Suppressor macrophage treated with lipopolysaccharide for 1 hour (primary cell): ENCODE measurements around the gene PFAS.
"Not testable (repeated sequence)": the region's sequence is repeated elsewhere in the genome, so short reads cannot be mapped to it uniquely, and the experiment has no call there.

Source experiments
- DNase-seq, 3 donors: peaks; one replicate each; pipeline ENCODE4 v3.0.0-alpha.2; 2020 to 2022

PFAS gene

DNA sequence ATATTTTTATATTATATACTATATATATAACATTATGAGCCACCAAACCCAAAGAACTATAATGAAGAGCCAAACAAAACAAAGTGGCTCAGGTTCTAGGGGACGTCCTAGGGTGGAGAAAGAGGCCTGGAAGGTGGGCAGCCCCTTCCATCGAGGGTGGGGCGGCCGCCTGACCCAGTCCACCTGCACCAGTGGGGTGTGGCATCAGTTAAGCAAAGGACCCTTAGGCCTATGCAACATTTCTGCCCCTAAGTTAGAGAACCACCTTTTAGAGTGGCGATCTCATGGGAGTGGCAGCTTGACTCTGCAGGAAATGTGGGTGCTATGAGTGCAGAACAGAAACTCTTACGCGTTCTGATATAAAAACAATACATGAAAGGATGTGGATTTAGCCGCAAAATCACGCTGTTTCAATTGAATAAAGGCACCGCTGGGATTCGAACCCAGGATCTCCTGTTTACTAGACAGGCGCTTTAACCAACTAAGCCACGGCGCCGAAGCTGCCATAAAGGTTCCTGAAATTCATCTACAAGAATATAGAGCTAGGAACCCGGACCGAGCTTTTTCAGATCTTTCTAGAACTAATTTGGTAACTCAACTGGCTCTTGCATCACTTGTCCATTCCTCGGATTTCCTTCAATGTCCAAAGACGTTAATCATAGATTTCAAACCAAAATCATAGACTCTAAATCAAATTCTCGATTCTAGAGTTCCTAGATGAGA, 23.1 kb upstream of the PFAS start:
- peak; percentile 72 to 82 (median 72) for DNase-seq

DNA sequence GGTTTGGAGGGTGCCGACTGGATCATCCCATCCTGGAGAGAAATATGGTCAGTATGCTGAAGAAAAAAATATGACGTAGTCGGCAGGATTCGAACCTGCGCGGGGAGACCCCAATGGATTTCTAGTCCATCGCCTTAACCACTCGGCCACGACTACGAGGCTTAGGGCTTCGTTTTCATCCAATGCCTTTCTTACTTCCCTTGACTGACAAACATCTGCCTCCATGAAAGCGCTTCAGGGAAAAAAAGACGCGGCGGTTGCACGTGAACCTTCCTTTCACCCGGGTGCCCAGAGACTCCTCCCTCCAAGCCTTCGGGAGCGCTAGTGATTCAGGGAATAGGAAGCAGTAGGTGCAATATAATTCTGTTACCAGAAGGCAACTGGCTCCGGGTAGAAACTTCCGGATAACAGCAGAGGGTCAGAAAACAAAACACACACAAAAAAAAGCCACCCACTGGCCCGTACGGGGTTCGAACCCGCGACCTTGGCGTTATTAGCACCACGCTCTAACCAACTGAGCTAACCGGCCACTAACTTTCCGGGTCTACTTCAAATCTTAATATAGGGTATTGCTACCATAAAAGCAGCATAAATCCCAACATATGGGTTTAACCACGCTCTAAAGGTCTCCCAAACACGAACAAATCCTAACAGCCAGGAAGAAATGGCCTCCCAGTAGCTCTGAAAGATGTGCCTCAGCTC, 22.4 kb upstream of the PFAS start:
- peak; percentile 81 to 91 (median 83) for DNase-seq

DNA sequence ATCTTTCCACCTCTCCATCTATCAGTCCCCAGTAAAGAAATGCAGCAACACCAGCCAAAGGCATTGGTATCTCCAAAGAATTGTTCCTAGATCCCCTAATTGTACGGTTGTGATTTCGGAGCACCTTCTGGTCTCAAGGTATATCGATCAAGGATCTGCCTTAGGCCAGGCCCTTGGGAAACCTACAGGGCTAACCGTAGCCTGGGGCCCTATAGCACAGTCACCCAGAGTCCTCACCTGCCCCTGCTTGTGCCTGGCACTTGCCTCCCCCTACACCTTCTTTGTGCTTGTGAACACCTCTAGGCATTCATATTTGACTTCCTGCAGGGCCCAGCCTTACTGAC, 21.9 kb upstream of the PFAS start:
- DNase-seq = no peak

GRCh38 chr17:8231701-8232100, 17.4 kb upstream of the PFAS start:
- DNase-seq = no peak

DNA sequence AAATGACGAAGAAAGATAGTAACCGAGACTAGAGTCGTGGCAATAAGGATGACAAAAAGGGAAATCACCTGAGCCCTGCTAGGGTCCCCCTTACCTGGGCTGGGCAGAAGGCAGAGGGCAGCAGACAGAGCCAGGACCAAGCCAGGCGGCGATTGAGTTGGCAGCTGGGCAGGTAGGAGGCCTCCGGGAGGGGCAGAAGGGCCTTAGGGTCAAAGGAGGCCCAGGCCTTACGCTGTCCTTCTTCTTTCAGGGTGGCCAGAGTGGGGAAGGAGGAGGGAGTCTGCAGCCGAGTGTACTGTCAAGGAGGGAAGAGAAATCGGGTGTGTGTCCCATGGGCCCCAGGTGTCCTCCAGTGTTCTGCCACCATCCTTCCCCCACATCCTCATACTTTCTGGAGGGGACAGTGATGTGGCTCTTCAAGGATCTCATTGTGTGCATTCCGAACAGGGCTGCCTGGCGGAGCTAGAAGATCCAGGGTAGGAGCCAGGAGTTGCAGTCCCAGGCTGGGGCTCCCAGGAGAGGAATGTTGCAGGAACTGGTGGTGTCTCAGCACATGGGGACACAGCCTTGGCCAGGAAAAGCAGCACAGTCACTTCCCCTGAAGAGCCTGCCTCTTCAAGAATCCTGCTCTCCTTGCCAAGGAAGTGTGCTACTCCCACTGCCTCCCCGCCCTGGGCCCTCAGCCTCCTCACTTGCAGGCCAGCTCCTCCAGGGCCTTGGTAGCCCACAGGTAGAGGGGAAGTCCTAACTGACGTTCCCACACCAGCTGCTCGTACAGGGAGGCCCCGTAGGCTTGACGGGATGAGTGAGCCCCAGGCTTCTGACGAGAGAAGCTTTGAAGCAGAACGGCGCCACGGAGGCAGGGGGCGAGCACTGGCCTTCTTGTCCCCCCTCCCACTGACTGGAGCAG, 14.5 kb upstream of the PFAS start:
- DNase-seq = no peak

DNA sequence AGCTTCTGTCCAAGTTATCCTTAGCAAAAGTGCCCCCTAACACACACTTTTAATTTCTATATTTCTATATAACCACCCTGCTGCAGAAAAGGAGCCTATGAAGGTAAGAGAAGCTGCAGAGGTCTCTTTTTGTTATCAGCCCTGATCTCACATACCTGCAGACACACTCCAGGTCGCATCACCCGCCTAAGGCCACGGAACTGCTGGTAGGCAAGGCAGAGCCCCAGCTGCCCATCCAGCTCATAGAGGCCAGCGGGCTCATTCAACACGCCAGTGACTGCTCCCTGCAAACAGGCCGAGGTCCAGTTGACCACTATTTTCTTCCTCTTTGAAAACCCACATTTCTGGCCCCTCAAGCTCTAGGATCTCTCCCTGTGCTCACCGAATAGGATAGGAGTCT, 13.4 kb upstream of the PFAS start:
- DNase-seq = no peak

GRCh38 chr17:8237175-8237574, 11.9 kb upstream of the PFAS start:
- no peak for DNase-seq

GRCh38 chr17:8237886-8238285, 11.2 kb upstream of the PFAS start:
- no peak for DNase-seq

DNA sequence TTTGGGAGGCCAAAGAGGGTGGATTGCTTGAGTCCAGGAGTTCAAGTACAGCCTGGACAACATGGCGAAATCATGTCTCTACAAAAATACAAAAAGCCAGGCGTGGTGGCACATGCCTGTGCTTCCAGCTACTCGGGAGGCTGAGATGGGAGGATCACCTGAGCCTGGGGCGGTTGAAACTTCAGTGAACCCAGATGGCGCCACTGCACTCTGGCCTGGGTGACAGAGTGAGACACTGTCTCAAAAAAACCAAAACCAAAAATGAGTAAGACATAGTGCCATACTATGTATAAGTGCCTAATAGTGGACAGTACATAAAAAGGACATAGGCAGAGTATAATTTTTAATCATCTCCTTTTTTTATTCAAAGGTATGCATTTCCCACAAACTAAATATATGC, 5.3 kb upstream of the PFAS start:
- no peak for DNase-seq

DNA sequence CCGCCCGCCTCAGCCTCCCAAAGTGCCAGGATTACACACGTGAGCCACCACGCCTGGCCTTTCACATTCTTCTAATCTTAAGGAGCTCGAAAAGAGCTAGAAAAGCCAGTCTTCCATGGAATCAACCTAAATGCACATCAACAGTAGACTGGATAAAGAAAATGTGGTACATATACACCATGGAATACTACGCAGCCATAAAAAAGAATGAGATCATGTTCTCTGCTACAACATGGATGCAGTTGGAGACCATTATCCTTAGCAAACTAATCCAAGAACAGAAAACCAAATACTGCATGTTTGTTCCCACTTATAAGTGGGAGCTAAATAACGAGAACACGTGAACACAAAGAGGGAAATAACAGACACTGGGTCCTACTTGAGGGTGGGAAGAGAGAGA, 4.3 kb upstream of the PFAS start:
- no peak for DNase-seq

DNA sequence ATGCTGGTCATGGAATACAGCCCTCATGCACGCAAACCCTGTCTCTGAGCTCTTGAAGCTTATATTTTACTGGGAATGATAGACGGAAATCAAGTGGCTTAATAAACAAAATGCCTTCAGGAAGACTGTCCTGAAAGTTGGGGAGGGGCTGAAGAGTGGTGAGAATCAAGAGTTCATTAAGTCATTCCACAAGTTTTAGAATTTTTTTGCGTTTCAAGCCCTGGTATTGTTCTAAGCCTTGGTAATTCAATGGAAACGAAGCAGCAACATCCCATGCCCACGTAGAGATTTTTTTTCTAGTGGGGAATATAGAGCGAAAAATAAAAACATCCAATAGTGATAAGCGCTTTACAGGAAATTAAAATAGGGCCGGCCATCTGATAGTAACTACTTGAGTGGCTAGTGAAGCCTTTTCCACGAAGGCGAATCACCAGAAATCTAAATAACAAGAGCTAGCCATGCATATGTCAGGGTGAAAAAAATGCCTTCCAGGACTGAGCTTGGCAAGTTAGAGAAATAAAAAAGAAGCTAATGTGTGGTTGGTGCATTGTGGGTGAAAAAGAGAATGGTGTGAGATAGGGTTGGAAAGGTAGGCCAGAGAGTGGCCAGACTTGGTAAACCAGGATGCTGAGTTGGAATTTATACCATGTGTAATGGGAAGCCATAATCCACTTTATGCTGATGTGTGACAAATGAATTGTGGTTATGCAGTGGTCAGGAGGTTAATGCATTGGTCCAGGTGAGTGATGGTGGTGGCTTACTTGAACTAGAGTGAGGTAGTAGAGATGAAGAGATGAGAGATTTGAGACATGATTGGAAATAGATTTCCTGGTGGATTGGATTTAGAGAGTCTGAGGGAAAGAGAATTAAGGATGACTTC, 772 bp downstream of the PFAS start:
- DNase-seq = no peak

- DNase-seq = not testable (repeated sequence)
Measured at GRCh38 chr17:8251411-8251810, 2.3 kb downstream of the PFAS start.

- peak in 2 of 3 donors; percentile 27 to 40 for DNase-seq
Measured at GRCh38 chr17:8253801-8254200, 4.7 kb downstream of the PFAS start.

- DNase-seq = no peak
Measured at GRCh38 chr17:8254881-8255280, 5.8 kb downstream of the PFAS start.

- no peak for DNase-seq
Measured at GRCh38 chr17:8255499-8255898, 6.4 kb downstream of the PFAS start.

- no peak for DNase-seq
Measured at GRCh38 chr17:8256291-8256690, 7.2 kb downstream of the PFAS start.

GRCh38 chr17:8256691-8257090, 7.6 kb downstream of the PFAS start:
- no peak for DNase-seq

- DNase-seq = no peak
Measured at GRCh38 chr17:8257801-8258200, 8.7 kb downstream of the PFAS start.

DNA sequence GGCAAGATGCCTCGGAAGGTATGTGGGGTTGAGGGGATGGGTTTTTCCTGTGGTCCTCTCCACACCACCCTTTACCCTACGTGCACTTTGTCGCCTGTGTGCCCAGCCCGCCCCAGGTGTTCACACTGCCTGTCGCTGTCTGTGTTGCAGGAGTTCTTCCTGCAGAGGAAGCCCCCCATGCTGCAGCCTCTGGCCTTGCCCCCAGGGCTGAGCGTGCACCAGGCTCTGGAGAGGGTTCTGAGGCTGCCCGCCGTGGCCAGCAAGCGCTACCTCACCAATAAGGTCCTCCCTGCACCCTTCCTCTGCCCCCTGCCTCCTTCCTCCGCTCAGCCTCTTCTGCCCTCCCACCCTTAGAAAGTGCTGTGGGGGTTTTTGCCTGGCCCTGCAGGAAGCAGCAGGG, 15.2 kb downstream of the PFAS start:
- no peak for DNase-seq

GRCh38 chr17:8264836-8265542, 15.9 kb downstream of the PFAS start:
- DNase-seq = no peak

DNA sequence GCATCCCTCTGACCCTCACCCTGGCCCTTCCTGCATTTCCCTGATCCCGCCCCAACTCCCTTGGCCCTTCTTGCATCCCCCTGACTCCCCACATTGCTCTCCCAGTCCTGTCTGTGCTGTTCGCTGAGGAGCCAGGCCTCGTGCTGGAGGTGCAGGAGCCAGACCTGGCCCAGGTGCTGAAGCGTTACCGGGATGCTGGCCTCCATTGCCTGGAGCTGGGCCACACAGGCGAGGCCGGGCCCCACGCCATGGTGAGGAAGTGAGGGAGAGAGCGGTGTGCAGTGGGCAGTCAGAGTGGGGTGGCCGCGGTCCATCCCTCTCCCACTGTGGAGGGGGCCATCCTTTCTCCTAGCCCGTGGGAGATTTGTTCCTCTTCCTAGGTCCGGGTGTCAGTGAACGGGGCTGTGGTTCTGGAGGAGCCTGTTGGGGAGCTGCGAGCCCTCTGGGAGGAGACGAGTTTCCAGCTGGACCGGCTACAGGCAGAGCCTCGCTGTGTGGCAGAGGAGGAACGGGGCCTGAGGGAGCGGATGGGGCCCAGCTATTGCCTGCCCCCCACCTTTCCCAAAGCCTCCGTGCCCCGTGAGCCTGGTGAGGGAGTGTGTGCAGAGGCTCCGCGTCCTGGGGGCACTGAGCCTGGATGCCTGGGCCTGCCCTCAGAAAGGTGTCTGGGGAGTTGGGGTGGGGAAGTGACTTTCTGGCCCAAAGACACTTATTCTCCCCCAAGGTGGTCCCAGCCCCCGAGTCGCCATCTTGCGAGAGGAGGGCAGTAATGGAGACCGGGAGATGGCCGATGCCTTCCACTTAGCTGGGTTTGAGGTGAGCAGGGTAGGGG, 17.8 kb downstream of the PFAS start:
- no peak for DNase-seq
